WTC11 (cell line): Measurements from ENCODE around the gene YWHAH. TPM values are rescaled to one million over a fixed set of nuclear protein-coding genes. Genes with fewer than 3 reads are reported as not detected.

ENCODE experiments used
- ATAC-seq: fragments of 200-7000 bp; cut with Tn5 transposase; 2 replicates; pipeline ENCODE4 v1.10.0; 2021; ENCODE audit warnings: mild to moderate bottlenecking, moderate library complexity
- CTCF ChIA-PET: fragments of 300-600 bp; sonication (Branson Sonifier 250); formaldehyde crosslinking; loops from one replicate; lab custom pipeline; 2021; ENCODE audit warnings: antibody characterized with exemption; lab: Charles Lee
- POLR2A ChIA-PET: fragments of 350-600 bp; sonication (Branson Sonifier 250); formaldehyde crosslinking; loops from one replicate; lab custom pipeline; 2021; ENCODE audit warnings: antibody characterized with exemption; lab: Charles Lee
- DNase-seq: peaks from one replicate; pipeline ENCODE4 v3.0.0; 2021; ENCODE audit warnings: low spot score
- H3K27ac Mint-ChIP-seq: 2 replicates; pipeline ENCODE4 v1.8.0; 2021; ENCODE audit warnings: mixed read lengths
- H3K27me3 Mint-ChIP-seq: 2 replicates; pipeline ENCODE4 v1.8.0; 2021; ENCODE audit warnings: low read depth, mild to moderate bottlenecking, moderate library complexity, mixed read lengths
- H3K36me3 Mint-ChIP-seq: 2 replicates; pipeline ENCODE4 v1.8.0; 2021; ENCODE audit warnings: mixed read lengths
- H3K4me1 Mint-ChIP-seq: 2 replicates; pipeline ENCODE4 v1.8.0; 2022; ENCODE audit warnings: mixed read lengths
- H3K4me3 Mint-ChIP-seq: 2 replicates; pipeline ENCODE4 v1.8.0; 2021; ENCODE audit warnings: mild to moderate bottlenecking, moderate library complexity, mixed read lengths
- H3K9me3 Mint-ChIP-seq: 2 replicates; pipeline ENCODE4 v1.8.0; 2021; ENCODE audit warnings: mixed read lengths
- ATF2 ChIP-seq: sonication (generic); formaldehyde crosslinking; IDR thresholded peaks from 2 replicates; pipeline ENCODE4 v1.8.1; 2022; ENCODE audit warnings: low read depth, missing genetic modification reagents, borderline replicate concordance
- CREB1 ChIP-seq: sonication (generic); formaldehyde crosslinking; IDR thresholded peaks from 2 replicates; pipeline ENCODE4 v1.8.0; 2023; ENCODE audit warnings: mild to moderate bottlenecking, missing genetic modification reagents
- CREM ChIP-seq: sonication (generic); formaldehyde crosslinking; IDR thresholded peaks from 2 replicates; pipeline ENCODE4 v1.8.1; 2022; ENCODE audit warnings: mild to moderate bottlenecking, missing genetic modification reagents, moderate library complexity
- ELF4 ChIP-seq: sonication (generic); formaldehyde crosslinking; IDR thresholded peaks from 2 replicates; pipeline ENCODE4 v1.8.1; 2022; ENCODE audit warnings: low read depth, mild to moderate bottlenecking, moderate library complexity, missing genetic modification reagents
- EMX1 ChIP-seq: fragments of 250-450 bp; sonication (Bioruptor Pico); IDR thresholded peaks from 2 replicates; pipeline ENCODE4 v1.8.0; 2021; ENCODE audit warnings: mild to moderate bottlenecking
- FOXK1 ChIP-seq: sonication (generic); formaldehyde crosslinking; IDR thresholded peaks from 2 replicates; pipeline ENCODE4 v1.8.0; 2022; ENCODE audit warnings: mild to moderate bottlenecking, moderate library complexity, missing genetic modification reagents
- GTF2I ChIP-seq: fragments of 250-450 bp; sonication (Bioruptor Pico); conservative IDR thresholded peaks from 2 replicates; pipeline ENCODE4 v1.4.0; 2021; ENCODE audit warnings: mild to moderate bottlenecking
- HMGA2 ChIP-seq: fragments of 250-450 bp; sonication (Bioruptor Pico); IDR thresholded peaks from 2 replicates; pipeline ENCODE4 v1.4.0; 2021; ENCODE audit warnings: mild to moderate bottlenecking, moderate library complexity
- IRF2 ChIP-seq: sonication (generic); formaldehyde crosslinking; IDR thresholded peaks from 2 replicates; pipeline ENCODE4 v1.8.0; 2022; ENCODE audit warnings: low read depth, missing genetic modification reagents, borderline replicate concordance
- NR3C1 ChIP-seq: sonication (generic); formaldehyde crosslinking; conservative IDR thresholded peaks from 2 replicates; pipeline ENCODE4 v1.8.1; 2023; ENCODE audit warnings: low read depth, mild to moderate bottlenecking, missing genetic modification reagents
- OVOL2 ChIP-seq: fragments of 250-450 bp; sonication (Bioruptor Pico); IDR thresholded peaks from 2 replicates; pipeline ENCODE4 v1.9.0; 2021; ENCODE audit warnings: mild to moderate bottlenecking, borderline replicate concordance
- SMAD3 ChIP-seq: sonication (generic); formaldehyde crosslinking; IDR thresholded peaks from 2 replicates; pipeline ENCODE4 v1.8.0; 2022; ENCODE audit warnings: missing genetic modification reagents, mild to moderate bottlenecking, borderline replicate concordance
- TEAD4 ChIP-seq: sonication (generic); formaldehyde crosslinking; IDR thresholded peaks from 2 replicates; pipeline ENCODE4 v1.8.0; 2022; ENCODE audit warnings: mild to moderate bottlenecking, missing genetic modification reagents
- USF1 ChIP-seq: sonication (generic); formaldehyde crosslinking; IDR thresholded peaks from 2 replicates; pipeline ENCODE4 v1.8.0; 2022; ENCODE audit warnings: mild to moderate bottlenecking, missing genetic modification reagents
- ZBTB21 ChIP-seq: sonication (generic); formaldehyde crosslinking; IDR thresholded peaks from 2 replicates; pipeline ENCODE4 v1.8.1; 2023; ENCODE audit warnings: mild to moderate bottlenecking, missing genetic modification reagents, borderline replicate concordance
- ZNF138 ChIP-seq: sonication (generic); formaldehyde crosslinking; conservative IDR thresholded peaks from 2 replicates; pipeline ENCODE4 v1.8.1; 2022; ENCODE audit warnings: mild to moderate bottlenecking, moderate library complexity, missing genetic modification reagents
- ZNF263 ChIP-seq: sonication (generic); formaldehyde crosslinking; IDR thresholded peaks from 2 replicates; pipeline ENCODE4 v1.8.1; 2022; ENCODE audit warnings: low read depth, mild to moderate bottlenecking, moderate library complexity, missing genetic modification reagents
- ZNF396 ChIP-seq: fragments of 250-450 bp; sonication (Bioruptor Pico); IDR thresholded peaks from 2 replicates; pipeline ENCODE4 v1.8.0; 2021; ENCODE audit warnings: mild to moderate bottlenecking, moderate library complexity, borderline replicate concordance
- total RNA-seq: library from RNA; stranded (reverse); gene quantifications from 3 replicates; pipeline ENCODE4 v1.2.3, GENCODE V29; 2021
- TF ChIP-seq, protein P1 (sequence below): sonication (generic); formaldehyde crosslinking; IDR thresholded peaks from 2 replicates; pipeline ENCODE4 v1.8.1; 2023; ENCODE audit warnings: mild to moderate bottlenecking, missing genetic modification reagents, moderate library complexity
- TF ChIP-seq, protein P2 (sequence below): sonication (generic); formaldehyde crosslinking; IDR thresholded peaks from 2 replicates; pipeline ENCODE4 v1.8.1; 2023; ENCODE audit warnings: mild to moderate bottlenecking, missing genetic modification reagents
- TF ChIP-seq, protein P3 (sequence below): fragments of 250-450 bp; sonication (Bioruptor Pico); IDR thresholded peaks from 2 replicates; pipeline ENCODE4 v1.9.0; 2021; ENCODE audit warnings: mild to moderate bottlenecking
- TF ChIP-seq, protein P4 (sequence below): fragments of 250-450 bp; sonication (Bioruptor Pico); IDR thresholded peaks from 2 replicates; pipeline ENCODE4 v2.1.2; 2022; ENCODE audit warnings: mild to moderate bottlenecking, moderate library complexity

Gene YWHAH
- total RNA-seq, 1 experiment from 2014 or later, result 203 TPM

- TF ChIP-seq, protein P1, sequence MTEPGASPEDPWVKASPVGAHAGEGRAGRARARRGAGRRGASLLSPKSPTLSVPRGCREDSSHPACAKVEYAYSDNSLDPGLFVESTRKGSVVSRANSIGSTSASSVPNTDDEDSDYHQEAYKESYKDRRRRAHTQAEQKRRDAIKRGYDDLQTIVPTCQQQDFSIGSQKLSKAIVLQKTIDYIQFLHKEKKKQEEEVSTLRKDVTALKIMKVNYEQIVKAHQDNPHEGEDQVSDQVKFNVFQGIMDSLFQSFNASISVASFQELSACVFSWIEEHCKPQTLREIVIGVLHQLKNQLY (CRISPR knock-in tag), result no peak
- no peak for TF ChIP-seq ZNF138 (CRISPR knock-in tag)
- no peak for TF ChIP-seq IRF2 (CRISPR knock-in tag)
- TF ChIP-seq FOXK1, result no peak
- no peak for TF ChIP-seq NR3C1 (CRISPR knock-in tag)
Measured at GRCh38 chr22:31923136-31923535, 21.2 kb upstream of the YWHAH start (continued).

DNA sequence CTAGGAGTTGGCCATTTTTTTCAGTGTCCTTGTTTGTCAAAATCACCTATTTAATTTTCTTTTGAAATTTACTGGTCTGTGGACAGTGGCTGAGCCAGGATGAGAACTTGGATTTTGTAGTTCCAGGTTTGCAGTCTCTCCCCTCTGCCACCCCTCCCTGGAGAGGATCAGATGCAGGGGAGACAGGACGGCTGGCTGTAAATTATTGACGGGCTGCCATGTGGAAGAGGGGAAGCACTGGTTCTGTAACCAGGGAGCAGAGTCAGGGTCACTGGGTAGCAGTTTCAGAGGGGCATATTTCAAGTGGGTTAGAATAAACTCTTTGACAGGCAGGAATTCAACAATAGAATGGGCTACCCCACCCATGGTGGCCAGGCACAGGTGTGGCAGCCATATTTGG is 20.6 kb upstream of the YWHAH start:
- no peaks in the 10 kb centered on the region for H3K36me3 Mint-ChIP-seq
- H3K27me3 Mint-ChIP-seq, result no peaks in the 10 kb centered on the region
- TF ChIP-seq USF1 (CRISPR knock-in tag) (no peak), EMX1 (no peak), CREM (CRISPR knock-in tag) (no peak), HMGA2 (CRISPR knock-in tag) (no peak), ELF4 (CRISPR knock-in tag) (no peak), TEAD4 (CRISPR knock-in tag) (no peak), CREB1 (CRISPR knock-in tag) (no peak), FOXK1 (no peak), ZBTB21 (CRISPR knock-in tag) (no peak), OVOL2 (CRISPR knock-in tag) (no peak)
- TF ChIP-seq, protein P2, sequence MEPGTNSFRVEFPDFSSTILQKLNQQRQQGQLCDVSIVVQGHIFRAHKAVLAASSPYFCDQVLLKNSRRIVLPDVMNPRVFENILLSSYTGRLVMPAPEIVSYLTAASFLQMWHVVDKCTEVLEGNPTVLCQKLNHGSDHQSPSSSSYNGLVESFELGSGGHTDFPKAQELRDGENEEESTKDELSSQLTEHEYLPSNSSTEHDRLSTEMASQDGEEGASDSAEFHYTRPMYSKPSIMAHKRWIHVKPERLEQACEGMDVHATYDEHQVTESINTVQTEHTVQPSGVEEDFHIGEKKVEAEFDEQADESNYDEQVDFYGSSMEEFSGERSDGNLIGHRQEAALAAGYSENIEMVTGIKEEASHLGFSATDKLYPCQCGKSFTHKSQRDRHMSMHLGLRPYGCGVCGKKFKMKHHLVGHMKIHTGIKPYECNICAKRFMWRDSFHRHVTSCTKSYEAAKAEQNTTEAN (CRISPR knock-in tag), result no peak
- TF ChIP-seq, protein P1 (CRISPR knock-in tag), result no peak
- ChIA-PET CTCF (interaction anchor here (0.5 kb wide), 1 partner anchor 183 kb away, joined by 3 read pairs; no protein-coding TSS in a partner anchor), POLR2A (no interaction called here)
- no peak overlapping the region for H3K4me3 Mint-ChIP-seq
- no peaks in the 10 kb centered on the region for H3K4me1 Mint-ChIP-seq
- no peaks in the 10 kb centered on the region for H3K9me3 Mint-ChIP-seq
- ATAC-seq, result no peak
- DNase-seq, result no peak
- no peak overlapping the region for H3K27ac Mint-ChIP-seq

DNA sequence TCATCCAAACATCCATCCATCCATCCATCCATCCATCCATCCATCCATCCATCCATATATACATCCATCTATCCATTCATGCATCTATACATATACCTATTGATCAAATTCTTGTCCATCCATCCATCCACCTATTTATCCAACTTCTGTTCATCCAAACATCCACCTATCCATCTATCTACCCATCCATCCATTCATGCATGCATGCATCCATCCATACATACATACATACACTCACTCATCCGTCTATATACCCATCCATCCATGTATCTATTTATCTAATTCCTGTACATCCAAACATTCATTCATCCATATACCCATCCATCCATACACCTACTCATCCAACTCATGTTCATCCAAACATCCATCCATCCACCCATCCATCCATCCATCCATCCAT is 19.3 kb upstream of the YWHAH start:
- no peak for ATAC-seq
- TF ChIP-seq ATF2 (CRISPR knock-in tag) (no peak), CREB1 (CRISPR knock-in tag) (no peak), HMGA2 (CRISPR knock-in tag) (no peak), SMAD3 (CRISPR knock-in tag) (no peak), ZBTB21 (CRISPR knock-in tag) (no peak), OVOL2 (CRISPR knock-in tag) (no peak), ZNF263 (CRISPR knock-in tag) (no peak), ZNF396 (no peak), GTF2I (CRISPR knock-in tag) (no peak)
- TF ChIP-seq, protein P3, sequence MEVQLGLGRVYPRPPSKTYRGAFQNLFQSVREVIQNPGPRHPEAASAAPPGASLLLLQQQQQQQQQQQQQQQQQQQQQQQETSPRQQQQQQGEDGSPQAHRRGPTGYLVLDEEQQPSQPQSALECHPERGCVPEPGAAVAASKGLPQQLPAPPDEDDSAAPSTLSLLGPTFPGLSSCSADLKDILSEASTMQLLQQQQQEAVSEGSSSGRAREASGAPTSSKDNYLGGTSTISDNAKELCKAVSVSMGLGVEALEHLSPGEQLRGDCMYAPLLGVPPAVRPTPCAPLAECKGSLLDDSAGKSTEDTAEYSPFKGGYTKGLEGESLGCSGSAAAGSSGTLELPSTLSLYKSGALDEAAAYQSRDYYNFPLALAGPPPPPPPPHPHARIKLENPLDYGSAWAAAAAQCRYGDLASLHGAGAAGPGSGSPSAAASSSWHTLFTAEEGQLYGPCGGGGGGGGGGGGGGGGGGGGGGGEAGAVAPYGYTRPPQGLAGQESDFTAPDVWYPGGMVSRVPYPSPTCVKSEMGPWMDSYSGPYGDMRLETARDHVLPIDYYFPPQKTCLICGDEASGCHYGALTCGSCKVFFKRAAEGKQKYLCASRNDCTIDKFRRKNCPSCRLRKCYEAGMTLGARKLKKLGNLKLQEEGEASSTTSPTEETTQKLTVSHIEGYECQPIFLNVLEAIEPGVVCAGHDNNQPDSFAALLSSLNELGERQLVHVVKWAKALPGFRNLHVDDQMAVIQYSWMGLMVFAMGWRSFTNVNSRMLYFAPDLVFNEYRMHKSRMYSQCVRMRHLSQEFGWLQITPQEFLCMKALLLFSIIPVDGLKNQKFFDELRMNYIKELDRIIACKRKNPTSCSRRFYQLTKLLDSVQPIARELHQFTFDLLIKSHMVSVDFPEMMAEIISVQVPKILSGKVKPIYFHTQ (CRISPR knock-in tag), result no peak
- TF ChIP-seq, protein P4, sequence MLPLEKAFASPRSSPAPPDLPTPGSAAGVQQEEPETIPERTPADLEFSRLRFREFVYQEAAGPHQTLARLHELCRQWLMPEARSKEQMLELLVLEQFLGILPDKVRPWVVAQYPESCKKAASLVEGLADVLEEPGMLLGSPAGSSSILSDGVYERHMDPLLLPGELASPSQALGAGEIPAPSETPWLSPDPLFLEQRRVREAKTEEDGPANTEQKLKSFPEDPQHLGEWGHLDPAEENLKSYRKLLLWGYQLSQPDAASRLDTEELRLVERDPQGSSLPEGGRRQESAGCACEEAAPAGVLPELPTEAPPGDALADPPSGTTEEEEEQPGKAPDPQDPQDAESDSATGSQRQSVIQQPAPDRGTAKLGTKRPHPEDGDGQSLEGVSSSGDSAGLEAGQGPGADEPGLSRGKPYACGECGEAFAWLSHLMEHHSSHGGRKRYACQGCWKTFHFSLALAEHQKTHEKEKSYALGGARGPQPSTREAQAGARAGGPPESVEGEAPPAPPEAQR (CRISPR knock-in tag), result no peak

More for the DNA sequence above, 19.3 kb upstream of the YWHAH start:
- Mint-ChIP-seq H3K27me3 (no peaks in the 10 kb centered on the region), H3K27ac (no peak overlapping the region), H3K36me3 (no peaks in the 10 kb centered on the region), H3K4me1 (no peaks in the 10 kb centered on the region), H3K4me3 (no peak overlapping the region), H3K9me3 (no peaks in the 10 kb centered on the region)
- ChIA-PET CTCF (interaction anchor here (1.3 kb wide), 1 partner anchor 45 kb away, joined by 3 read pairs; no protein-coding TSS in a partner anchor), POLR2A (no interaction called here)
- DNase-seq, result no peak
